HepG2 (cell line): ENCODE data around the gene PLXDC2. TPM values are rescaled to one million over a fixed set of nuclear protein-coding genes. Genes with fewer than 3 reads are reported as not detected.

Source experiments
- ATAC-seq: fragments of 200-7000 bp; cut with Tn5 transposase; 3 replicates; pipeline ENCODE4 v1.9.1; 2020; ENCODE audit warnings: mild to moderate bottlenecking, moderate library complexity
- BruUV-seq: library from RNA; stranded (reverse); fragments of 400-500 nt; replicated peaks from 2 replicates; lab custom pipeline; 2021; lab: Mats Ljungman, UMichigan
- CTCF ChIA-PET: fragments of 300-600 bp; formaldehyde crosslinking; extraction: SDS; loops from one replicate; lab custom pipeline; 2021; ENCODE audit warnings: low total read pairs, inconsistent platforms, low intra/inter-chr PET ratio; lab: Yijun Ruan, JAX
- POLR2A ChIA-PET: fragments of 350-600 bp; sonication (Branson Sonifier 250); formaldehyde crosslinking; loops from one replicate; lab custom pipeline; 2020; ENCODE audit warnings: antibody characterized with exemption, inconsistent platforms; lab: Yijun Ruan, JAX
- DNase-seq: peaks from one replicate; pipeline ENCODE4 v3.0.0-alpha.2; 2015; ENCODE audit warnings: low spot score
- FAIRE-seq: peaks from 3 replicates; lab custom pipeline; 2011; peaks lifted over from hg19 to GRCh38; lab: Jason Lieb, UNC
- H2AFZ ChIP-seq: one replicate; pipeline ENCODE4 v1.6.1; 2011; ENCODE audit warnings: low read length, inconsistent platforms
- H3K27ac ChIP-seq: fragments of 300-600 bp; 3 replicates; pipeline ENCODE4 v1.8.0; 2011; ENCODE audit warnings: mixed run types, mild to moderate bottlenecking, mixed read lengths, low read length, inconsistent platforms; ENCODE audit not compliant: insufficient read depth; ENCODE audit errors: extremely low read length
- H3K27me3 ChIP-seq, 2 experiments: fragments of 200-600 bp in 1 of 2; 2 replicates in 1 of 2; 3 replicates in 1 of 2; pipeline versions ENCODE4 v1.6.0 to v1.8.0; 2011; ENCODE audit warnings: low read length in 2 of 2, mild to moderate bottlenecking in 2 of 2, moderate library complexity in 2 of 2, inconsistent platforms in 1 of 2; ENCODE audit not compliant: insufficient read depth in 2 of 2, control insufficient read depth in 1 of 2
- H3K36me3 ChIP-seq, 2 experiments: fragments of 200-600 bp in 1 of 2; replicated peaks in 1 of 2; 2 replicates in 1 of 2; 3 replicates in 1 of 2; pipeline versions ENCODE4 v1.5.1 to v1.8.0; 2011; ENCODE audit warnings: low read length in 2 of 2, inconsistent platforms in 1 of 2; ENCODE audit not compliant: insufficient read depth in 2 of 2, control insufficient read depth in 1 of 2
- H3K4me1 ChIP-seq: 2 replicates; pipeline ENCODE4 v1.5.1; 2012; ENCODE audit warnings: low read length, inconsistent platforms; ENCODE audit not compliant: insufficient read depth
- H3K4me2 ChIP-seq: 2 replicates; pipeline ENCODE4 v1.6.0; 2011; ENCODE audit warnings: low read depth, low read length, inconsistent platforms
- H3K4me3 ChIP-seq, 3 experiments: fragments of 200-600 bp in 1 of 3; sonication (generic), shearing (Covaris generic) in 1 of 3; replicated peaks in 1 of 3; 2 replicates each; pipeline ENCODE4 v1.5.1; 2011 to 2016; ENCODE audit warnings: low read length in 3 of 3, inconsistent platforms in 2 of 3, low read depth in 2 of 3, mild to moderate bottlenecking in 2 of 3, control low read depth in 1 of 3, mixed read lengths in 1 of 3; ENCODE audit not compliant: insufficient read depth in 1 of 3
- H3K79me2 ChIP-seq: one replicate; pipeline ENCODE4 v1.6.1; 2011; ENCODE audit warnings: low read length, inconsistent platforms; ENCODE audit not compliant: insufficient read depth
- H3K9ac ChIP-seq: 2 replicates; pipeline ENCODE4 v1.6.0; 2011; ENCODE audit warnings: mild to moderate bottlenecking, low read depth, low read length, inconsistent platforms; ENCODE audit not compliant: insufficient read depth
- H3K9me3 ChIP-seq: 2 replicates; pipeline ENCODE4 v1.5.1; 2012; ENCODE audit warnings: mild to moderate bottlenecking, low read length
- H4K20me1 ChIP-seq: 2 replicates; pipeline ENCODE4 v1.6.0; 2011; ENCODE audit warnings: inconsistent platforms, mild to moderate bottlenecking, low read length, moderate library complexity; ENCODE audit not compliant: insufficient read depth
- ATF1 ChIP-seq: IDR thresholded peaks from 2 replicates; pipeline ENCODE4 v1.6.1; 2016; ENCODE audit warnings: mild to moderate bottlenecking, control low read depth
- CERS6 ChIP-seq: sonication (generic); formaldehyde crosslinking; IDR thresholded peaks from 2 replicates; pipeline ENCODE4 v1.5.0; 2020; ENCODE audit warnings: missing genetic modification reagents
- DNMT3B ChIP-seq: conservative IDR thresholded peaks from 2 replicates; pipeline ENCODE4 v1.6.1; 2016; ENCODE audit warnings: missing biosample characterization, control low read depth
- HOXA3 ChIP-seq: sonication (generic); formaldehyde crosslinking; IDR thresholded peaks from 2 replicates; pipeline ENCODE4 v1.5.0; 2020; ENCODE audit warnings: missing genetic modification reagents
- MXD4 ChIP-seq: IDR thresholded peaks from 2 replicates; pipeline ENCODE4 v1.6.1; 2016; ENCODE audit warnings: mild to moderate bottlenecking, missing biosample characterization, missing genetic modification reagents
- MZF1 ChIP-seq: sonication (generic); formaldehyde crosslinking; IDR thresholded peaks from 2 replicates; pipeline ENCODE4 v1.8.1; 2023; ENCODE audit warnings: mild to moderate bottlenecking, missing genetic modification reagents, borderline replicate concordance
- POGK ChIP-seq: sonication (generic); formaldehyde crosslinking; conservative IDR thresholded peaks from 2 replicates; pipeline ENCODE4 v1.8.0; 2022; ENCODE audit warnings: mild to moderate bottlenecking, moderate library complexity, missing genetic modification reagents
- TMF1 ChIP-seq: sonication (generic); formaldehyde crosslinking; IDR thresholded peaks from 2 replicates; pipeline ENCODE4 v1.8.1; 2022; ENCODE audit warnings: low read depth, missing genetic modification reagents
- ZBTB34 ChIP-seq: sonication (generic); formaldehyde crosslinking; IDR thresholded peaks from 2 replicates; pipeline ENCODE4 v1.8.0; 2022; ENCODE audit warnings: mild to moderate bottlenecking, missing genetic modification reagents
- ZBTB38 ChIP-seq: sonication (generic); formaldehyde crosslinking; IDR thresholded peaks from 2 replicates; pipeline ENCODE4 v1.5.1; 2020; ENCODE audit warnings: mild to moderate bottlenecking, missing genetic modification reagents
- ZNF30 ChIP-seq: sonication (generic); formaldehyde crosslinking; IDR thresholded peaks from 2 replicates; pipeline ENCODE4 v1.5.0; 2020; ENCODE audit warnings: mild to moderate bottlenecking, missing genetic modification reagents
- ZNF337 ChIP-seq: sonication (generic); formaldehyde crosslinking; IDR thresholded peaks from 2 replicates; pipeline ENCODE4 v1.5.1; 2020; ENCODE audit warnings: missing genetic modification reagents, low read depth, mild to moderate bottlenecking, borderline replicate concordance
- ZNF563 ChIP-seq: sonication (generic); formaldehyde crosslinking; IDR thresholded peaks from 2 replicates; pipeline ENCODE4 v1.8.0; 2022; ENCODE audit warnings: mild to moderate bottlenecking, moderate library complexity, missing genetic modification reagents
- ZNF576 ChIP-seq: sonication (generic); formaldehyde crosslinking; IDR thresholded peaks from 2 replicates; pipeline ENCODE4 v1.4.0; 2020; ENCODE audit warnings: mild to moderate bottlenecking, missing genetic modification reagents
- ZNF713 ChIP-seq: sonication (generic); formaldehyde crosslinking; IDR thresholded peaks from 2 replicates; pipeline ENCODE4 v1.4.0; 2020; ENCODE audit warnings: mild to moderate bottlenecking, missing genetic modification reagents
- ZNF891 ChIP-seq: sonication (generic); formaldehyde crosslinking; IDR thresholded peaks from 2 replicates; pipeline ENCODE4 v1.5.0; 2020; ENCODE audit warnings: mild to moderate bottlenecking, missing genetic modification reagents
- ZSCAN9 ChIP-seq: IDR thresholded peaks from 2 replicates; pipeline ENCODE4 v1.6.1; 2016; ENCODE audit warnings: borderline replicate concordance
- WGBS: methylation state at CpG from one replicate; pipeline ENCODE4 v1.1.6; 2017; ENCODE audit warnings: low lambda C conversion rate; 5-methylcytosine and 5-hydroxymethylcytosine counted together
- in situ Hi-C: cut with HindIII; loops from 2 replicates; pipeline ENCODE4 v1.10.0; 2017; ENCODE audit warnings: low pct_unique_long_range_greater_than_20kb; ENCODE audit not compliant: extremely low pct_ligation_motif_present
- intact Hi-C: fragments of 100-400 bp; cut with micrococcal nuclease; formaldehyde crosslinking; loops from one replicate; pipeline ENCODE4 v1.10.0; 2022; ENCODE audit not compliant: unreplicated experiment
- polyA plus RNA-seq, 8 experiments: library from polyadenylated mRNA; depleted of rRNA in 3 of 8; stranded (reverse) in 7 of 8; unstranded in 1 of 8; fragments of >200 nt; fragmentation: Illumina TruSeq in 4 of 8; extraction: Trizol in 4 of 8; gene quantifications; 2 replicates each; pipeline versions ENCODE4 v1.2.1 to v1.2.3, GENCODE V29; 2011 to 2016; ENCODE audit warnings: low read depth in 4 of 8, missing spikeins in 1 of 8, mixed read lengths in 1 of 8; ENCODE audit not compliant: insufficient read depth in 1 of 8
- total RNA-seq, 5 experiments: library from RNA; depleted of rRNA; stranded (reverse); fragments of >200 nt; fragmentation: Illumina TruSeq; extraction: Trizol; gene quantifications; 2 replicates each; pipeline ENCODE4 v1.2.3, GENCODE V29; 2016; ENCODE audit warnings: low read depth in 1 of 5

PLXDC2 gene
- total and polyA plus RNA-seq, 2 of the 13 experiments (the other 11 are each of a cell fraction or from before 2014, with no cell fraction given): 2.1 to 2.4 TPM

GRCh38 chr10:19848226-19848985 lies 32.2 kb downstream of the PLXDC2 start:
- Histone ChIP-seq H4K20me1 (no peaks in the 10 kb centered on the region), H2AFZ (no peak overlapping the region), H3K4me3 (no peak overlapping the region), H3K9ac (no peak overlapping the region), H3K79me2 (no peaks in the 10 kb centered on the region), H3K4me2 (no peak overlapping the region), H3K4me1 (no peaks in the 10 kb centered on the region), H3K27me3 (no peaks in the 10 kb centered on the region), H3K9me3 (no peaks in the 10 kb centered on the region), H3K27ac (no peak overlapping the region), H3K36me3 (no peaks in the 10 kb centered on the region)
- 37% methylated on average over 7 of the region's 7 CpGs for WGBS
- TF ChIP-seq ZNF30 (CRISPR knock-in tag) (no peak), ZNF563 (no peak), DNMT3B (CRISPR knock-in tag) (no peak), ZNF891 (no peak), ZSCAN9 (CRISPR knock-in tag) (no peak), POGK (CRISPR knock-in tag) (no peak), TMF1 (no peak), ZBTB38 (CRISPR knock-in tag) (no peak), ZNF713 (CRISPR knock-in tag) (no peak), ATF1 (CRISPR knock-in tag) (no peak), CERS6 (CRISPR knock-in tag) (no peak), ZNF576 (CRISPR knock-in tag) (no peak), MZF1 (CRISPR knock-in tag) (no peak), ZNF337 (CRISPR knock-in tag) (no peak), HOXA3 (CRISPR knock-in tag) (no peak), MXD4 (no peak), ZBTB34 (CRISPR knock-in tag) (no peak)
- intact Hi-C loops (no loop called here), in situ Hi-C loops (no loop called here)
- FAIRE-seq: no peak
- DNase-seq: no peak
- ChIA-PET POLR2A (no interaction called here), CTCF (no interaction called here)
- BruUV-seq: no TSS peak
- no peak for ATAC-seq
